EL (cell line): ENCODE measurements around the gene PRSS36.
"Not testable (repeated sequence)": the region's sequence is repeated elsewhere in the genome, so short reads cannot be mapped to it uniquely, and the experiment has no call there.

Experiments
- DNase-seq: peaks from one replicate; pipeline ENCODE4 v3.0.0-alpha.2; 2016

The PRSS36 gene

DNA sequence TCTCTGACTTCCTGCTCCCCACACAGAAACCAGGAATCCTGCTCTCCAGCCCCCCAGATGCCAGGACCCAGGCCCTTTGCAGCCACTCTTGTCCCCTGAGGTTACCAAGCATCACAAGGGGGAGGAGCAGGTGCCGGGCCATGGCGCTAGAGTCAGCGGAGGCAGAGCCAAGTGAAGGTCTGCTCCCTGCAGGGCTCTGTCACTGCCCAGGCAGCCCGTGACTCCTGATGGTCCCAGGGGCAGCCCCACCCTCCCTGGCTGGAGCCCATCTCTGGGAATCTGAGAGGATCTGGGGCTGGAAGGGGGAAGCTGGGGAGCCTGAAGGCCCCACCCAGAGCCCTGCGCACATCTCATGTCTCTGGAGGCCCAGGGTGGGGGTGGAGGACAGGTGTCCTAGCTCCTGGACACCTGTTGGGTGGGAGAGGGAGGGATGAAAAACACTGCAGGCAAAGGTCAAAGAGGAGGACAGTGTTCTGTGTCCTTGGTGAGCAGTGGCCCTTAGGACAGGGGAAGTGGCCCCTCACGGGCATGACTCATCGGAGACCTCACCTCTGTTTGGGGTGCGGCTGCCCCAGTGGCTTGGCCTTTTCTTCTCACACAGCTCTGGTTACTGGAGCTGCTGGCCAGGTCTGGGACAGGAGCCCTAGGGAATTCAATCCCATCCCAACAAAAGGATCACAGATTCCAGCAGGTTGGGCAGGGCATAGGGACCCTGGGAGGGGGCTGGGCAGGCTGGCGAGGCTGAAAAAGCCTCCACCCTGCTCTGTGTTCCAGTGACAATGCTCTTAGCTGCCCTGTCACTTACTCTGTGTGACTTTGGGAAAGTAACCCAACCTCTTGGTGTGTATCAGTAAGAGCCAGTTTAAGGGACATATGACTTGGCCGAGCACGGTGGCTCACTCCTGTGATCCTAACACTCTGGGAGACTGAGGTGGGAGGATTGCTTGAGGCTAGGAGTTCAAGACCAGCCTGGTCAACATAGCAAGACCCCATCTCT lies at the start of gene PRSS36:
TSS of gene PRSS36 (minus strand) at position 173 of the 997 bp plus-strand sequence. CDS start at position 142, 31 bp downstream.
- DNase-seq: no peak

DNA sequence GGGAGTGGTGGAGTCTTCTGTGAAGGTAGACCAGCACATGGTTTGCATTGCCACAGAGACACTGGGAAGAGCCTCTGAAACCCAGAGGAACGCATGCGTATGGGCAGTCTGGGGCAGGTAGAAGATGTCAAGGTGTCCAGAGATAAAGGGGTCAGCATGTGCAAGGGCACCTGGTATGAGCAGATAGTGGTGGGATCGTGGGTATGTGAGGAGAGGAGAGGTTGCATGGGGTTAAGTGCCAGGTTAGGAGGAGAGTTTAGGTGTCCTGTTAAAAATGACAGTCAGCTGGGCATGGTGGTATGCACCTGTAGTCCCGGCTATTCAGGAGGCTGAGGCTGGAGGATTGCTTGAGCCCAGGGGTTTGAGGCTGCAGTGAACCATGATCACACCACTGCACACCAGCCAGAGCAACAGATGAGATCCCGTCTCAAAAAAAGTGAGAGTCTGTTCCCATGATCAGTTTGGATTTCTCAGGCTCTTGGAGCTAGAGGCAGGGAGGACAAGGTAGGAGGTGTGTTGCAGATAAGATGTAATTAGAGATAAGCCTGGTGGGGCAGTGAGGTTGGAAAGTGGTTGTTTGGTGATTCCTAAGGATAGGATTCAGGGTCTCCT lies 49.7 kb upstream of the PRSS36 start:
- no peak for DNase-seq

DNA sequence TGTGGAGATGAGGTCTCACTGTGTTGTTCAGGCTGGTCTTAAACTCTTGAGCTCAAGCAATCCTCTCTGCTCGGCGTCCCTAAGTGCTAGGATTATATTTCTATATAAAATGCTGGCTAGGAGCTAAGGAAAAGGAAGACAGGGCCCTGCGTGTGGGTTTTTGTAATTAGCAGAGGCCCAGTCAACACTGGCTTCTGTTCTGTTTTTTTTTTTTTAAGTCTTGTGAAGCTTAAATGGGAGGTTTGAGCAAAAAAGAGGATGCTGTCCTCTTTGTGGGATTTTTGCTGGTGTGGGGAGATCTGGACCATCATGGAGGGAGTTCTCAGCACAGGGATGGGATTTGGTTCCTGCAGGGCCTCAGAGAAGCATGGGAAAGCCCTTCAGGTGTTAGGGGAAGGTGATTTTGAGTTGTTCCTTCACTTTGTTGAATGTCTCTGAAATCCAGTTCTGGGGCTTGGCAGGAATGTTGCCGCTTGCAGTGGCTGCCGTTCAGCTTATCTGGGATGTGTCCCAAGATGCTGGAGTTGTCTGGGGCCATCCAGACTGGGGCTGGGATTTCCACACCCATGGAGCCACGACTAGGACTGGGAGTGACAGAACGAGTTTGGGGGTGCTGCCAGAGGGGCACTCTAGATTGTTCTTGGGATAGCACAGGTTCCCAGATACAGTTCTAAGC lies 48.5 kb upstream of the PRSS36 start:
- no peak for DNase-seq

DNA sequence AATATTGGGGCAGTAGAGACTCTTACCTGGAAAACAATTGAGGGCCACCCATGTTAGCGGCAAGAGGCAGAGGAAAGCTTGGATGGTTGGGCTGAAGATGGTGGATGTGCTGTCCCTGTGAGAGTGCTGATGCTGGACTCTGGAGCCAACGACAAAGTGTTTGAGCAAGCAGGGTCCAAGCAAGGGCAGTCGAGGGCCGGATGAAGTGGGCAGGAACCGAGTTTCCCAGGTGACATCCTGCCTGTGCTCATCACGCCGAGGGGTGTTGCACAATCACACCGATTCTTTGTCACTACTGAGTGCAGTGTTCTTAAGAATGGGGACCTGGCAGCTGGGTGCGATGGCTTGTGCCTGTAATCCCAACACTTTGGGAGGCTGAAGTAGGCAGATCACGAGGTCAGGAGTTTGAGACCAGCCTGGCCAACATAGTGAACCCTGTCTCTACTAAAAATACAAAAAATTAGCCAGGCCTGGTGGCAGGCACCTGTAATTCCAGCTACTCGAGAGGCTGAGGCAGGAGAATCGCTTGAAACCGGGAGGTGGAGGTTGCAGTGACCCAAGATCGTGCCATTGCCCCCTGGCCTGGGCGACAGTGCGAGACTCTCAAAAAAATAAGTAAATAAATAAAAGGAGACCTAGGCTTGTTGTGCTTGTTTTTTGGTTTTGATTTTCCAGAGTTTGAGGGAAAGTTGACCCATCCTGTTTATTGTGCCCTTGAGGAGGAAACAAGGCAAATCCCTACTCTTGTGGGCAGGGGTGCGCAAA lies 46.6 kb upstream of the PRSS36 start:
- DNase-seq: no peak

DNA sequence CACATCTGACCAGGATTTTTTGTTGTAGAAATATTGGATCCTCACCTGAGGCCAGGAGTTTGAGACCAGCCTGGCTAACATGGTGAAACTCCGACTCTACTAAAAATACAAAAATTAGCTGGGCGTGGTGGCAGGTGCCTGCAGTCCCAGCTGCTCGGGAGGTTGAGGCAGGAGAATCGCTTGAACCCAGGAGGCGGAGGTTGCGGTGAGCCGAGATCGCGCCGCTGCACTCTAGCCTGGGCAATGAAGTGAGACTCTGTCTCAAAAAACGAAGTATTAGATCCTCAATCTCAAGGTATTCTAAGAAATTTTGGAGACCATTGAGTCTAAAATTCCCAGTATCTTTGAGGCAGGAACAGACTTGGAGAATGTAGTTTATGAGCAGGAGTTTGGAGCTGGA lies 46.0 kb upstream of the PRSS36 start:
- not testable (repeated sequence) for DNase-seq

DNA sequence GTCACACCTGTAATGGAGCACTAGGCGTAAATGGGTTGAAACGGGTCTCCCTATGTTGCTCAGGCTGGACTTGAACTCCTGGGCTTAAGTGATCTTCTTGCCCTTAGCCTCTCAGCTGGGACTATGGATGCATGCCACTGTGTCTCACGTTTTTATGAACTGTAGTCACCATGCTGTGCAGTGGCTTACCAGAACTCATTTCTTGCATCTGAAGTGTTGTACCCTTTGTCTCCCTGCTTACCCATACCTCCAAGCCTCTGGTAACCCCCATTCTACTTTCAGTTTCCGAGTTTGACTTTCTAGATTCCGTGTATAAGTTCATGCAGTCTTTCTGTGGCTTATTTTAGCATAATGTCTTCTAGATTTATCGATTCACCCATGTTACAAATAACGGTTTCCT lies 45.0 kb upstream of the PRSS36 start:
- DNase-seq: no peak

DNA sequence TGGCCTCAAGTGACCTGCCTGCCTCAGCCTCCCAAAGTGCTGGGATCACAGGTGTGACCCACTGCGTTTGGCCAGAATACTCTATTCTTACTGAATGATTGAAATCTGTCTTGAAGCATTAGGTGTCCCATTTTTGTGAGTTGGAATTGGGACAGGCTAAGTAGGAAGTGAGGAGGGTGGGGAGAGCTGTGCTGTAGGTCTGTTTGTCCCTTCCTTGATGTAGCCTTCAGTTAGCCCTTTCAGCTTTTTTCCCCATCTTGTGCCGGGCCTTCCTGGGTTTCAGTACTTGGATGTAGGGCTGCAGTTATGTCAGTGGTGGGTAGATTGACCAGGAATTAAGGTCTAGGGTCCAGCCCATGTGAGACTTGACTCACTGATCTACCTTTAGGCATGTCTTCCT lies 44.0 kb upstream of the PRSS36 start:
- DNase-seq: no peak

DNA sequence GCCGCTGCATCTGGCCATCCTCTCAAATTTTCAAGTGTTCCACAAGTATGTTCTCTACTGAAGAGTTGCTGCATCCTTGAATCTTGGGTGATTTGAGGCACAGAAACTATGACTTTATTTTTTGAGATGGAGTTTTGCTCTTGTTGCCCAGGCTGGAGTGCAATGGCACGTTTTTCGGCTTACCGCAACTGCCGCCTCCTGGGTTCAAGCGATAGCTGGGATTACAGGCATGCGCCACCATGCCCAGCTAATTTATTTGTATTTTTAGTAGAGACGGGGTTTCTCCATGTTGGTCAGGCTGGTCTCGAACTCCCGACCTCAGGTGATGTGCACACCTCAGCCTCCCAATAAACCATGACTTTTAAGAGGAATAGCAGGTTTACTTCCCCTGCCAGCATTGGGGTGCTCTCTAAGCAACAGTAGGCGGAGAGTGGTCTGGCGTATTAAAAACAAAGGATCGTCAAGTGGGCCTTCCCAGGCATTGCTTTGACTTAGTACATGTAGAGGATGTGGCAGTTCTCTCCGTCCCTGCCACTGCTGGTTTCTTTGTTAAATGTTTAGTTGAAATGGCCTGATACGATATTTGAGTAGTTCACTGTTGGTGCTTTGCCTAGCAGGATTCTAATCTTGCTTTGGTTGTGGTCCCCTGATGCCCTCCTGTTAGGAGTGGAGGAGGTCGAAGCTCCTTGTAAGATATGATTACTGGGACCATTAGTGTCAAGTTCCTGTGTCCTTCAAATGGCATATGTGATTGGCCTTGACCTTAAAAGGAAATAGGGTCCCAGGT lies 43.2 kb upstream of the PRSS36 start:
- DNase-seq: no peak

DNA sequence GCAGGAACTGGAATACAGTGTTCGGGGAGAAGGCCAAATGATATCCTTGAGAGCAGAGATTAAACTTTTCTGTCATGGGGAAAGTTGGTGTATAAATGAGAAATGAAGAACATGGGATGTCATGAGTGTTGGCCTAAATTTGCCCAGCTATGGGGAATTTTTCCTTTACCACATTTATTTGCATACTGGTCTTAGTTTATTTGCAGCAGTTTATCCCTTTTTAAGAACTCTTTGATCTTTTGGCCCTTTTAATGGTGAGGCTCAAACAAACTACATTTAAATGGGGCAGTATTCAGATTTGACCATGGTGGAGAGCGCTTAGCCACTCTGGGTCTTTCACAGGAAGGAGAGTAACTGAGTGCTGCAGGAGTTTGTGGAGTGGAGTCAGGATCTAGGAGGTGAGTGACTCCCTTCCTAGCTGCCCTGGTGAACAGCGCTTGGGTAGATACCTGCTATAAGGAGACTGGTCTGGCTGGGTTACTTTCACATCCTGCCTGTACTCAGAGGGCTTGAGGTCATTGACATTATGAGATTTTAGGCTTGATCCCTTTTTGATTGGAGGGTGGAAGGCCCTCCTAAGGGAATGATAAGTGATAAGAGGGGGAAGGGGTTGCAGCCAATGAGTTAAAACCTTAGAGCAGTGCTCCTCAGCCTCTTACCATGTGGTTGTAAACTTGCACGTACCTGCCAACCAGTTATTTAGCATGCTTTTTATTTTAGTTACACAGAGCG lies 42.0 kb upstream of the PRSS36 start:
- no peak for DNase-seq

DNA sequence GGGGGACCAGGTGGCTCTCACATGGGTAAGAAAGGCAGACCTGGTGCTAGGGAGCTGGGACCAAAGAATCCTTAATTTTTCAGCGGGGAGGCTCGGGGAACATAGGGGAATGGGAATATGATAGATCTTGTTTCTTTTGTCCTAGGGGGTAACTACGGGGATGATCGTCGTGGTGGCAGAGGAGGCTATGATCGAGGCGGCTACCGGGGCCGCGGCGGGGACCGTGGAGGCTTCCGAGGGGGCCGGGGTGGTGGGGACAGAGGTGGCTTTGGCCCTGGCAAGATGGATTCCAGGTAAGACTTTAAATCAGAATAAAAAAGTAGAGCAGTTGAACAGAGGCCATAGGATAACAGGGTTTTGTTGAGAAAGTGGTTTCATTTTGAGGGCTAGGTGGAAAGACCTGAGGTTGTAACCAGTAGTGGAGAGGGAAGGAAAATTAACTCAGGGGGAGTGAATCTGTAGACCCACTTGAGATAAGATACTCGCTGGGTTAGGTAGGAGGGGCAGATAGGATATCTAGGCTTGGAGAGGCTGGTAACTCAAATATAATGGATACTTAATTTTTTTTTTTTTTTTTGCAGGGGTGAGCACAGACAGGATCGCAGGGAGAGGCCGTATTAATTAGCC lies 41.1 kb upstream of the PRSS36 start:
- no peak for DNase-seq

DNA sequence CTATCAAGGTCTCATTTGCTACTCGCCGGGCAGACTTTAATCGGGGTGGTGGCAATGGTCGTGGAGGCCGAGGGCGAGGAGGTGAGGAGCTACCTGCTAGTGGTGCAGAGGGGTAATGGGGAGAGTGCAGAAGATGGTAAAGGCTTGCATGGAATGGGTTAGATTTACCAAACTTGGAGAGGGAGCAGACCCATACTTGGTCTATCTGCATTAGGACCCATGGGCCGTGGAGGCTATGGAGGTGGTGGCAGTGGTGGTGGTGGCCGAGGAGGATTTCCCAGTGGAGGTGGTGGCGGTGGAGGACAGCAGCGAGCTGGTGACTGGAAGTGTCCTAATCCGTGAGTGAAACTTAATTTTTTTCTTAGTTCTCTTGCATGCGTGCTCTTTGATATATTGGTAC lies 40.2 kb upstream of the PRSS36 start:
- DNase-seq: no peak

DNA sequence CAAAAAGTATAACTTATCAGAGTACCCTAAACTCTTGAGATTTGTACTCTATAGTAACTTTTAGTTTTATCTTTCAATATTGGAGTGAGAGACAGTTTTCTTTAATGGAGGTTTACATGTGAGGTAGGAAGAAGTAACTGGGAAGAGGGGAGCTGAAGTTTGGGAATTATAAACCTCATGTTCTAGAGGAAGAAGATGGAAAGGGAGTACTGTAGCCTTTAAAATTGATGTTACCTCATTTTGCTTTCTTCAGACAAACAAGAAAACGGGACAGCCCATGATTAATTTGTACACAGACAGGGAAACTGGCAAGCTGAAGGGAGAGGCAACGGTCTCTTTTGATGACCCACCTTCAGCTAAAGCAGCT lies 39.5 kb upstream of the PRSS36 start:
- DNase-seq: no peak

DNA sequence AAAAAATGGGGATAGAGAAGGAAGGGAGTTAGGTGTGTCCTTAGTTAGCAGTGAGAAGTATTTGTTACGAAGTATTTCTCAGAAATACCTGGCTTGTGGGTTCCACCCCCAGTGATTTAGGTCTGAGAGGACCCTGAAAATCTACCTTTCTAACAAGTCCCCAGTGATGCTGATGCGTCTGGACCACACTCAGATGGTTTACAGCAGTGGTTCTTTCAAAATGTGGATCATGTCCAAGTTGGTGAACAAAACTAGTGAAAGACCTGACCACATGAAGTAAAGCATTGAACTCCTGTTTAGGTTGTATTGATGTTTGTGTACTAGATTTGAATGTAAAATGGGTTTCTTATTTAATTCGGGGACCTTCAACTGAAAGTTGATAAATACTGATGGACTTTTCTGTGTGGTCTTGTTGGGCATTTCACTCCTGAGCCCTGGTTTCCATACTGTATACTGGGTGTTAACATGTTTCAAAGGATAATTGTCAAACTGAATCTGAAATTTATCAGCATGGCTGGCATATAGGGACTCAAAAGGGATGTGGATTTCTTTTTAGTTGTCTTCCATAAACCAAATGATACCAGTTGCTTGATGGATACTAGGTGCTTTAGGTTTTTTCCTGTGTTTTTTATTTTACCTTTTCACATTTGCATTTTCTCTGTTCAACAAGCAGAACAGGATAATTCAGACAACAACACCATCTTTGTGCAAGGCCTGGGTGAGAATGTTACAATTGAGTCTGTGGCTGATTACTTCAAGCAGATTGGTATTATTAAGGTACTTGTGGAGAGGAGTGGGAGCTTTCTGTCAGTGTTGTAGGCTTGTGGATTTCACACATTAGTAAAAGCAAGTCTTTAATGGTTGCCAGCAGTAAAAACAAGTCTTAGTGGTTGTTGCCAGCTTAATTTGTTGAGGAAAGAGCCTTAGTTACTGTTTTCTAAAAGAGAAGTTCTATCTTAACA lies 38.9 kb upstream of the PRSS36 start:
- no peak for DNase-seq

DNA sequence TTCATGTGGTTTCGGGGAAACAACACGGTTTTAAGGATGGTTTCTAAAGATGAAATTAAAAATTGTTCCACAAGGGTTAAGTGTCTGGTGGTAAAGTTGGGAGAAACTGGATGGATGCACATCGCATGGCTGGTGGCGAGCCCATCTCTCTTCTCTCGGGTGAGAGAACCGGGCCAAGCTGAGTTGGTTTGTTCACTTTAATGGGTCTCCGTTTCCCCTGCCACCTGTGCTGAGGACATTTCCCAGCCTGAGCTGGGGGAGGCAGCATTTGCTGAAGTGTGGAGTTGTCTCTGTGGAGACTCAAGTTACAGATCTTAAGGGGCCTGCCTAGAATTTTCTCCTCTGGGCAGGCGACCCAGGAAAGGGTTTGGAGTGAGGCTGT lies 37.9 kb upstream of the PRSS36 start:
- no peak for DNase-seq

DNA sequence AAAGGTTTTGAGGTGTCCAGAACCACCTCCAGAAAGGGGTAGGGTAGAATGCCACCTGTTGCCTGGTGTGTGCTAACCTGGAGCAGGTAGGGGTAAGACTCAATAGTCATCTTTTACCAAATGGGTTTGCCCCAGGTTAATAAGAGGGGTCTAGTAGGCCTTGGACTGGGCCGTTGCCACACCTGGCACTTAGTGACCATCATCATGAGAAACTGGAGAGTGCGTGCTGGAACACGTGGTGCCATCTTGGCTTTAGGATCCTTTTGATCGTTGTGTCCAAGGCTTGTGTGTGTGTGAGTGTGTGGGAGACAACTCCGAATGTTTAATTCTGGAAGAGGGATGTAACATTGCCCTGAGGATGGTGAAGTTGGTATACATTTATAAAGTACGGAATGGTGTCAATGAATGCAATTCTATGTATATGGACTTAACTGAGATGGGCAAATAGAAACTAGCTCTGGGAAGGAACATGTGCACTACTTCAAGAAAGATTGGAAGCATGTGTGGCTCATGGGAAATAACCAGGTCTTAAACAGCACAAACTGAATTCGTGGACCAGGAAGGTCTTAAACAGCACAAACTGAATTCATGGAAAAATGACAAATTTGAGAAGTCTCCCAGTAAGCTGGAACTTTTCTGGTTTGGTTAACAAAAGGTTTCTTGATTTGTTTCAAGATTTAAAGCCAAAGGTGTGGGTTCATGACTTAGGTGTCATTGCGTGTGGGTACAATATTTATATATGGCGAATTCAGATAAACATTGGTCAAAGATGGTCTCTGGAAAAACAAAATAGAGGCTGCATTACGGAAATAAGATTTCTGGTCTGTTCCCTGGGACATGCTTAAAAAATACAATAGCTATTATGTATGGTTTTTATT lies 37.3 kb upstream of the PRSS36 start:
- DNase-seq: no peak

DNA sequence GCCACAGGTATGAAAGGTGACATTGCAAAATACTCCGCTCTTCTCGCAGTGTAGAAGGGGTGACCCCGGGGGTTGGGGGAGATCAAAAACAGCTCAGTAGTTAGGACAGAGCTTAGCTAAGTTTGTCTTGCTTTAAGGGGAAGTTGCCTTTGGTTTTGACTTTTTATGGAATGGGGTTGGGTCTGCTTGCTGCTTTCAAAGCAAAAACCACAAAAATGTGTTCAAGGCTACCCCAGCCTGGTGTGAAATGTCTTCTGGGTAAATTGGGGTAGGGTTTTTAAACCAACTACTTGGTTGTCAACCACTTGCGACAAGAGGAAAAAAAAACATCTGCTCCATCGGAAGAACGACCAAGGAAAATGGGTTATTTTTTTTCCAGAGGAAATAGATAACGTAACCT lies 36.3 kb upstream of the PRSS36 start:
- no peak for DNase-seq

DNA sequence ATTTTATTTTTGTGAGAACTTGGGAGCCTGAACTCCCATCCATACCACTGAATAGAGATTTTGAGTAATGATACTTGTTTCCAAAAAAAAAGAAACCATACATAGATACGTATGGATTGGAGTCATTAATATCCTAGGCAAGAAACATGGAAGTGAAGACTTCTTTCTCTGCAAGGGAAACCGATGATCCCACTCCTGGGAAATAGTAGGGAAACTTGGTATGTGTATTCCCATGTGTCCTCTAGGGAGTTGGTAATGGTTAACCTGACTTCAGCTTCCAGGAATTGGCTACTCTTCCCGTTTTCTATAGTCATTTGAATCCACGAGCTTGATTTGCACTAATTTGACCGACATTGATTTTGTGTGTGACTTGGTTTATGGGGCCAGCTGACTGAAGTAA lies 35.5 kb upstream of the PRSS36 start:
- DNase-seq: no peak

DNA sequence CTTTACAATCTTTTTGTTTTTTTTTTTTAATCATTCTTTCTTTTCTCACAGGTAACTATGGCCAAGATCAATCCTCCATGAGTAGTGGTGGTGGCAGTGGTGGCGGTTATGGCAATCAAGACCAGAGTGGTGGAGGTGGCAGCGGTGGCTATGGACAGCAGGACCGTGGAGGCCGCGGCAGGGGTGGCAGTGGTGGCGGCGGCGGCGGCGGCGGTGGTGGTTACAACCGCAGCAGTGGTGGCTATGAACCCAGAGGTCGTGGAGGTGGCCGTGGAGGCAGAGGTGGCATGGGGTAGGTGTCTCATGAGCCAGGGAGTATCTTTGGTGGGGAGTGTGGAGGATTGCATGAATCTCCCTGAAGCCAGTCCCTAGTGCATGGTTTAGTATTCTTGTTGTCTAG lies 35.0 kb upstream of the PRSS36 start:
- DNase-seq: no peak
